SU-DHL-6 (cell line): ENCODE measurements around the gene MAPK8IP1.
"Not testable (repeated sequence)": the region's sequence is repeated elsewhere in the genome, so short reads cannot be mapped to it uniquely, and the experiment has no call there.

Experiments used
- H2AFZ ChIP-seq: fragments of 200-600 bp; sonication (generic); 2 replicates; pipeline ENCODE4 v1.6.1; 2014; ENCODE audit warnings: low read depth, mild to moderate bottlenecking, moderate library complexity, mixed read lengths, antibody characterized with exemption, low read length; ENCODE audit not compliant: severe bottlenecking
- H3F3A ChIP-seq: fragments of 200-600 bp; shearing (Covaris generic); 2 replicates; pipeline ENCODE4 v1.6.0; 2016; ENCODE audit warnings: antibody characterized with exemption, mild to moderate bottlenecking; ENCODE audit not compliant: insufficient read depth
- H3K27ac ChIP-seq: fragments of 200-600 bp; sonication (generic); 2 replicates; pipeline ENCODE4 v1.5.1; 2016; ENCODE audit warnings: low read depth, mild to moderate bottlenecking, low read length, moderate library complexity, mixed read lengths
- H3K27me3 ChIP-seq: fragments of 200-600 bp; sonication (generic), shearing (Covaris generic); 2 replicates; pipeline ENCODE4 v1.6.0; 2014; ENCODE audit warnings: mild to moderate bottlenecking, low read length
- H3K36me3 ChIP-seq: fragments of 200-600 bp; sonication (generic); 2 replicates; pipeline ENCODE4 v1.6.1; 2014; ENCODE audit warnings: mild to moderate bottlenecking, low read length, mixed read lengths
- H3K4me2 ChIP-seq: fragments of 300-600, 200-600 bp; shearing (Covaris generic), sonication (generic); 2 replicates; pipeline ENCODE4 v1.6.0; 2014; ENCODE audit warnings: low read length, low read depth, mild to moderate bottlenecking; ENCODE audit not compliant: poor library complexity, severe bottlenecking
- H3K4me3 ChIP-seq: fragments of 200-600 bp; sonication (generic); 2 replicates; pipeline ENCODE4 v1.5.1; 2014; ENCODE audit warnings: antibody characterized with exemption, low read length, mild to moderate bottlenecking, mixed read lengths; ENCODE audit not compliant: insufficient read depth, poor library complexity, severe bottlenecking
- H3K79me2 ChIP-seq: fragments of 200-600 bp; sonication (generic); 2 replicates; pipeline ENCODE4 v1.6.1; 2014; ENCODE audit warnings: mild to moderate bottlenecking, low read length, moderate library complexity; ENCODE audit not compliant: insufficient read depth
- H3K9ac ChIP-seq: fragments of 200-600 bp; sonication (generic); 2 replicates; pipeline ENCODE4 v1.7.0; 2014; ENCODE audit warnings: mild to moderate bottlenecking, low read length
- H3K9me2 ChIP-seq: fragments of 200-600 bp; sonication (generic); replicated peaks from 2 replicates; pipeline ENCODE4 v1.6.1; 2014; ENCODE audit warnings: low read length; ENCODE audit not compliant: insufficient read depth
- H3K9me3 ChIP-seq: fragments of 200-600 bp; sonication (generic); 2 replicates; pipeline ENCODE4 v1.6.1; 2014; ENCODE audit warnings: low read length, mixed read lengths; ENCODE audit not compliant: insufficient read depth
- H4K20me1 ChIP-seq: fragments of 200-600 bp; sonication (generic); 2 replicates; pipeline ENCODE4 v1.6.1; 2014; ENCODE audit warnings: low read depth, mild to moderate bottlenecking, antibody characterized with exemption, low read length, moderate library complexity, mixed read lengths
- EZH2phosphoT487 ChIP-seq: fragments of 200-600 bp; sonication (generic), shearing (Covaris generic); conservative IDR thresholded peaks from 2 replicates; pipeline ENCODE4 v1.6.1; 2018; ENCODE audit warnings: mild to moderate bottlenecking, antibody characterized with exemption, low read length, moderate library complexity, mixed read lengths
- TF ChIP-seq, protein P1 (sequence below): fragments of 200-600 bp; sonication (generic); IDR thresholded peaks from one replicate; pipeline ENCODE4 v1.5.1; 2017; ENCODE audit warnings: antibody characterized with exemption, mild to moderate bottlenecking, low read length, moderate library complexity; ENCODE audit not compliant: insufficient read depth, poor library complexity, severe bottlenecking

MAPK8IP1 gene

GRCh38 chr11:45899086-45899447, 13.6 kb downstream of the MAPK8IP1 start:
- Histone ChIP-seq H3K9me3 (no peaks in the 10 kb centered on the region), H3K4me2 (no peak overlapping the region), H3K27me3 (no peaks in the 10 kb centered on the region), H4K20me1 (no peaks in the 10 kb centered on the region), H3K4me3 (no peak overlapping the region), H3K36me3 (no peaks in the 10 kb centered on the region), H3K27ac (no peak overlapping the region), H3K79me2 (no peaks in the 10 kb centered on the region), H3F3A (no peaks in the 10 kb centered on the region), H3K9me2 (no peaks in the 10 kb centered on the region), H2AFZ (no peak overlapping the region), H3K9ac (no peak overlapping the region)
- TF ChIP-seq EZH2phosphoT487 = no peak
- TF ChIP-seq, protein P1, sequence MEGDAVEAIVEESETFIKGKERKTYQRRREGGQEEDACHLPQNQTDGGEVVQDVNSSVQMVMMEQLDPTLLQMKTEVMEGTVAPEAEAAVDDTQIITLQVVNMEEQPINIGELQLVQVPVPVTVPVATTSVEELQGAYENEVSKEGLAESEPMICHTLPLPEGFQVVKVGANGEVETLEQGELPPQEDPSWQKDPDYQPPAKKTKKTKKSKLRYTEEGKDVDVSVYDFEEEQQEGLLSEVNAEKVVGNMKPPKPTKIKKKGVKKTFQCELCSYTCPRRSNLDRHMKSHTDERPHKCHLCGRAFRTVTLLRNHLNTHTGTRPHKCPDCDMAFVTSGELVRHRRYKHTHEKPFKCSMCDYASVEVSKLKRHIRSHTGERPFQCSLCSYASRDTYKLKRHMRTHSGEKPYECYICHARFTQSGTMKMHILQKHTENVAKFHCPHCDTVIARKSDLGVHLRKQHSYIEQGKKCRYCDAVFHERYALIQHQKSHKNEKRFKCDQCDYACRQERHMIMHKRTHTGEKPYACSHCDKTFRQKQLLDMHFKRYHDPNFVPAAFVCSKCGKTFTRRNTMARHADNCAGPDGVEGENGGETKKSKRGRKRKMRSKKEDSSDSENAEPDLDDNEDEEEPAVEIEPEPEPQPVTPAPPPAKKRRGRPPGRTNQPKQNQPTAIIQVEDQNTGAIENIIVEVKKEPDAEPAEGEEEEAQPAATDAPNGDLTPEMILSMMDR = no peak

- Histone ChIP-seq H3F3A (no peaks in the 10 kb centered on the region), H3K79me2 (no peaks in the 10 kb centered on the region), H3K27ac (no peak overlapping the region), H4K20me1 (no peaks in the 10 kb centered on the region), H2AFZ (no peak overlapping the region), H3K4me3 (peak overlapping the region; percentile 36), H3K27me3 (no peaks in the 10 kb centered on the region), H3K9me2 (no peaks in the 10 kb centered on the region), H3K9ac (peak overlapping the region; percentile 10; the same call in 1 of the 2 replicates), H3K36me3 (no peaks in the 10 kb centered on the region), H3K4me2 (peak overlapping the region; percentile 38), H3K9me3 (no peaks in the 10 kb centered on the region)
- TF ChIP-seq EZH2phosphoT487 = no peak
Observed at GRCh38 chr11:45899448-45900174, 14.2 kb downstream of the MAPK8IP1 start.

DNA sequence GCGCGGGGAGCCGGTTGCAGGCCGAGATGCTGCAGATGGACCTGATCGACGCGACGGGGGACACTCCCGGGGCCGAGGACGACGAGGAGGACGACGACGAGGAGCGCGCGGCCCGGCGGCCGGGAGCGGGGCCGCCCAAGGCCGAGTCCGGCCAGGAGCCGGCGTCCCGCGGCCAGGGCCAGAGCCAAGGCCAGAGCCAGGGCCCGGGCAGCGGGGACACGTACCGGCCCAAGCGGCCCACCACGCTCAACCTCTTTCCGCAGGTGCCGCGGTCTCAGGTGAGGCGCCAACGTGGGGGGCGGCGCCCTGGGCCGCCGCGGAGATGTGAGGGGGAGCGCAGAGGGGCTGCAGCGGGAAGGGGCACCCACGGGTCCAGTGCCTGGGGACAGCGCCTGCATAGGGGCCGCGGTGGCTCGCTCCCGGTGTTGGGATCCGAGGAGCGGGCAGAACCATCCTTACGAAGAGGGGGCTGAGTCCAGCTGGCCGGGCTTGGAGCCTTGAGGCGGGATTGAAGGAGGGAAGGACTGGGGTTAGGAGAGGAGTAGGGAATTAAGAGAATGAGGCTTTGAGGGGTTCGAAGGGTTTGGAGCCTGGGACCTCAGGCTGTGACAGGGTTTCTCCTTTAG, 14.8 kb downstream of the MAPK8IP1 start:
- H3K4me2 ChIP-seq = peak overlapping the region; percentile 38
- not testable (repeated sequence) for H2AFZ ChIP-seq

GRCh38 chr11:45900916-45901617, 15.6 kb downstream of the MAPK8IP1 start:
- H4K20me1 ChIP-seq = no peaks in the 10 kb centered on the region
- TF ChIP-seq, protein P1 = no peak
- no peak for TF ChIP-seq EZH2phosphoT487
- H3K9me3 ChIP-seq = no peaks in the 10 kb centered on the region
- no peaks in the 10 kb centered on the region for H3F3A ChIP-seq
- no peaks in the 10 kb centered on the region for H3K36me3 ChIP-seq
- H3K9ac ChIP-seq = no peak overlapping the region
- H3K9me2 ChIP-seq = no peaks in the 10 kb centered on the region
- H3K4me2 ChIP-seq = no peak overlapping the region
- H2AFZ ChIP-seq = no peak overlapping the region
- no peak overlapping the region for H3K4me3 ChIP-seq
- H3K79me2 ChIP-seq = no peaks in the 10 kb centered on the region
- H3K27me3 ChIP-seq = no peaks in the 10 kb centered on the region
- H3K27ac ChIP-seq = no peak overlapping the region

More for the DNA sequence above, 14.8 kb downstream of the MAPK8IP1 start:
- not testable (repeated sequence) for H3K27me3 ChIP-seq, H3K27ac ChIP-seq, H3F3A ChIP-seq, H3K9me3 ChIP-seq, H3K36me3 ChIP-seq, H3K79me2 ChIP-seq, H3K9me2 ChIP-seq, H4K20me1 ChIP-seq
- Histone ChIP-seq H3K9ac (peak overlapping the region; percentile 10; the same call in 1 of the 2 replicates), H3K4me3 (peak overlapping the region; percentile 36)
